Spleen (tissue), 7 donors: ENCODE results near the gene MMEL1.
A peak's percentile ranks its signal among the peaks of the same experiment; 100 is the strongest.

Source experiments
- CTCF ChIP-seq, 11 experiments: fragments of 200-600 bp in 7 of 11; fragments of 450-650 bp in 4 of 11; sonication (generic) in 4 of 11; IDR thresholded peaks in 8 of 11; conservative IDR thresholded peaks in 3 of 11; 1 replicate in 7 of 11; 2 replicates in 4 of 11; pipeline versions ENCODE4 v1.4.0 to v1.8.0; 2016 to 2021; ENCODE audit warnings: antibody characterized with exemption in 11 of 11, inconsistent platforms in 4 of 11, mild to moderate bottlenecking in 1 of 11
- POLR2AphosphoS5 ChIP-seq, 3 donors: sonication (generic); formaldehyde crosslinking; IDR thresholded peaks; one replicate each; pipeline ENCODE4 v1.5.1; 2017; ENCODE audit warnings: antibody characterized with exemption in 3 of 3
- donor health status: DM: no; HTN: no; CAD: no; lungs with moderate emphysema.
- donor health status: DM: no; HTN: no; CAD: no.
- donor health status: DM: no; HTN: no; CAD: no.

- TF ChIP-seq CTCF (IDR thresholded peaks at IDR 0.05 in 8 of 11, conservative IDR thresholded peaks at IDR 0.05 in 3 of 11) (peak; percentile 47 to 78 (median 63)), POLR2AphosphoS5 (IDR thresholded peaks at IDR 0.05) (peak in 1 of 3 donors; percentile 7)
These were observed 78.0 kb downstream of the MMEL1 start for GRCh38 chr1:2554621-2555387.
